Measurements from ENCODE around the gene MAP2.

Gene MAP2

GRCh38 chr2:209389171-209389618 lies 34.7 kb upstream of the MAP2 start:
- H3K9me3 ChIP-seq (ENCODE audit: control insufficient read depth, low read length), result no peaks in the 10 kb centered on the region
- no peak overlapping the region for H2BK15ac ChIP-seq (ENCODE audit: low read depth, poor library complexity, severe bottlenecking)
- H2BK5ac ChIP-seq (ENCODE audit: low read depth, low read length, poor library complexity, severe bottlenecking), result no peak overlapping the region
- H3K27ac ChIP-seq (ENCODE audit: low read length, poor library complexity, severe bottlenecking), result no peak overlapping the region
- H3K79me1 ChIP-seq (replicated peaks; ENCODE audit: low read length, poor library complexity, severe bottlenecking), result no peaks in the 10 kb centered on the region
- no peak overlapping the region for H2AFZ ChIP-seq (ENCODE audit: low read depth, low read length)
- H4K8ac ChIP-seq (ENCODE audit: low read length), result no peak overlapping the region
- no peaks in the 10 kb centered on the region for H3K4me1 ChIP-seq (ENCODE audit: control insufficient read depth, insufficient read depth, low read depth, low read length)
- no peak overlapping the region for H2BK12ac ChIP-seq (ENCODE audit: low read length in 2 of 2)
- H3K4me3 ChIP-seq (ENCODE audit: insufficient read depth in 1 of 2, low read depth in 1 of 2, low read length in 2 of 2), result no peak overlapping the region
- no peak overlapping the region for H2BK120ac ChIP-seq (ENCODE audit: low read depth, low read length)
- no peak overlapping the region for H3K4ac ChIP-seq (ENCODE audit: low read depth in 1 of 2, low read length in 2 of 2)
- H3K4me2 ChIP-seq (ENCODE audit: low read length, poor library complexity, severe bottlenecking), result no peak overlapping the region
- no peak overlapping the region for H3K14ac ChIP-seq (ENCODE audit: low read length in 2 of 2)
- WGBS, result 78% methylated on average over 3 of the region's 5 CpGs
- H3K23ac ChIP-seq (ENCODE audit: low read length in 2 of 2), result no peak overlapping the region
- no peak overlapping the region for H4K91ac ChIP-seq (ENCODE audit: low read length)
- peaks cover 0 to 7% of the 10 kb centered on the region in 2 experiments for H3K27me3 ChIP-seq (ENCODE audit: control insufficient read depth in 1 of 2, insufficient read depth in 1 of 2, low read length in 2 of 2)
- no peak overlapping the region for H3K9ac ChIP-seq (ENCODE audit: low read length)
- H3K18ac ChIP-seq (ENCODE audit: low read depth in 1 of 2, low read length in 2 of 2), result no peak overlapping the region
- no peak for DNase-seq
- peaks cover 0 to 3% of the 10 kb centered on the region in 2 experiments for H3K36me3 ChIP-seq (ENCODE audit: control insufficient read depth in 1 of 2, insufficient read depth in 2 of 2, low read depth in 1 of 2, low read length in 2 of 2)
- H2AK5ac ChIP-seq (ENCODE audit: low read length, severe bottlenecking), result no peak overlapping the region

GRCh38 chr2:209390839-209391238 lies 33.0 kb upstream of the MAP2 start:
- no peak overlapping the region for H2AFZ ChIP-seq (ENCODE audit: low read depth, low read length)
- H2BK120ac ChIP-seq (ENCODE audit: low read depth, low read length), result no peak overlapping the region
- no peak overlapping the region for H2BK15ac ChIP-seq (ENCODE audit: low read depth, poor library complexity, severe bottlenecking)
- no peak overlapping the region for H3K4me3 ChIP-seq (ENCODE audit: insufficient read depth in 1 of 2, low read depth in 1 of 2, low read length in 2 of 2)
- H3K79me1 ChIP-seq (replicated peaks; ENCODE audit: low read length, poor library complexity, severe bottlenecking), result no peaks in the 10 kb centered on the region
- no peaks in the 10 kb centered on the region for H3K9me3 ChIP-seq (ENCODE audit: control insufficient read depth, low read length)
- H3K4me2 ChIP-seq (ENCODE audit: low read length, poor library complexity, severe bottlenecking), result no peak overlapping the region
- H3K27ac ChIP-seq (ENCODE audit: low read length, poor library complexity, severe bottlenecking), result no peak overlapping the region
- no peak overlapping the region for H4K91ac ChIP-seq (ENCODE audit: low read length)
- no peak overlapping the region for H2BK12ac ChIP-seq (ENCODE audit: low read length in 2 of 2)
- H2BK5ac ChIP-seq (ENCODE audit: low read depth, low read length, poor library complexity, severe bottlenecking), result no peak overlapping the region
- H3K18ac ChIP-seq (ENCODE audit: low read depth in 1 of 2, low read length in 2 of 2), result no peak overlapping the region
- H3K4me1 ChIP-seq (ENCODE audit: control insufficient read depth, insufficient read depth, low read depth, low read length), result no peaks in the 10 kb centered on the region
- peaks cover 0 to 7% of the 10 kb centered on the region in 2 experiments for H3K27me3 ChIP-seq (ENCODE audit: control insufficient read depth in 1 of 2, insufficient read depth in 1 of 2, low read length in 2 of 2)
- no CpG with 5 or more reads among the region's 1 CpG for WGBS
- H3K23ac ChIP-seq (ENCODE audit: low read length in 2 of 2), result no peak overlapping the region
- H3K36me3 ChIP-seq (ENCODE audit: control insufficient read depth in 1 of 2, insufficient read depth in 2 of 2, low read depth in 1 of 2, low read length in 2 of 2), result peaks cover 0 to 3% of the 10 kb centered on the region in 2 experiments
- no peak overlapping the region for H3K4ac ChIP-seq (ENCODE audit: low read depth in 1 of 2, low read length in 2 of 2)
- H3K14ac ChIP-seq (ENCODE audit: low read length in 2 of 2), result no peak overlapping the region
- no peak overlapping the region for H4K8ac ChIP-seq (ENCODE audit: low read length)
- no peak overlapping the region for H2AK5ac ChIP-seq (ENCODE audit: low read length, severe bottlenecking)
- no peak for DNase-seq
- H3K9ac ChIP-seq (ENCODE audit: low read length), result no peak overlapping the region

GRCh38 chr2:209391776-209392401 lies 32.0 kb upstream of the MAP2 start:
- H3K4me2 ChIP-seq (ENCODE audit: low read length, poor library complexity, severe bottlenecking), result no peak overlapping the region
- H3K14ac ChIP-seq (ENCODE audit: low read length in 2 of 2), result no peak overlapping the region
- no peak overlapping the region for H3K27ac ChIP-seq (ENCODE audit: low read length, poor library complexity, severe bottlenecking)
- H3K79me1 ChIP-seq (replicated peaks; ENCODE audit: low read length, poor library complexity, severe bottlenecking), result no peaks in the 10 kb centered on the region
- H2AFZ ChIP-seq (ENCODE audit: low read depth, low read length), result no peak overlapping the region
- no peak overlapping the region for H2BK15ac ChIP-seq (ENCODE audit: low read depth, poor library complexity, severe bottlenecking)
- H3K23ac ChIP-seq (ENCODE audit: low read length in 2 of 2), result no peak overlapping the region
- no peaks in the 10 kb centered on the region for H3K4me1 ChIP-seq (ENCODE audit: control insufficient read depth, insufficient read depth, low read depth, low read length)
- no peak overlapping the region for H3K18ac ChIP-seq (ENCODE audit: low read depth in 1 of 2, low read length in 2 of 2)
- H3K9ac ChIP-seq (ENCODE audit: low read length), result no peak overlapping the region
- peaks cover 0 to 7% of the 10 kb centered on the region in 2 experiments for H3K27me3 ChIP-seq (ENCODE audit: control insufficient read depth in 1 of 2, insufficient read depth in 1 of 2, low read length in 2 of 2)
- 81% methylated on average over 3 of the region's 3 CpGs for WGBS
- no peak overlapping the region for H3K4ac ChIP-seq (ENCODE audit: low read depth in 1 of 2, low read length in 2 of 2)
- no peak overlapping the region for H2BK120ac ChIP-seq (ENCODE audit: low read depth, low read length)
- no peak for DNase-seq
- no peak overlapping the region for H4K91ac ChIP-seq (ENCODE audit: low read length)
- H3K9me3 ChIP-seq (ENCODE audit: control insufficient read depth, low read length), result no peaks in the 10 kb centered on the region
- no peak overlapping the region for H2BK12ac ChIP-seq (ENCODE audit: low read length in 2 of 2)
- no peak overlapping the region for H3K4me3 ChIP-seq (ENCODE audit: insufficient read depth in 1 of 2, low read depth in 1 of 2, low read length in 2 of 2)
- H2BK5ac ChIP-seq (ENCODE audit: low read depth, low read length, poor library complexity, severe bottlenecking), result no peak overlapping the region
- H2AK5ac ChIP-seq (ENCODE audit: low read length, severe bottlenecking), result no peak overlapping the region
- H3K36me3 ChIP-seq (ENCODE audit: control insufficient read depth in 1 of 2, insufficient read depth in 2 of 2, low read depth in 1 of 2, low read length in 2 of 2), result peaks cover 0 to 3% of the 10 kb centered on the region in 2 experiments
- H4K8ac ChIP-seq (ENCODE audit: low read length), result no peak overlapping the region

GRCh38 chr2:209395229-209395628 lies 28.6 kb upstream of the MAP2 start:
- Histone ChIP-seq H3K4me1 (ENCODE audit: control insufficient read depth, insufficient read depth, low read depth, low read length) (no peaks in the 10 kb centered on the region), H3K4me3 (ENCODE audit: insufficient read depth in 1 of 2, low read depth in 1 of 2, low read length in 2 of 2) (no peak overlapping the region)
- WGBS, result no CpG with 5 or more reads among the region's 1 CpG

More at GRCh38 chr2:209395229-209395628, 28.6 kb upstream of the MAP2 start:
- Histone ChIP-seq H3K4ac (ENCODE audit: low read depth in 1 of 2, low read length in 2 of 2) (no peak overlapping the region), H3K4me2 (ENCODE audit: low read length, poor library complexity, severe bottlenecking) (no peak overlapping the region), H3K14ac (ENCODE audit: low read length in 2 of 2) (no peak overlapping the region), H4K8ac (ENCODE audit: low read length) (no peak overlapping the region), H3K9me3 (ENCODE audit: control insufficient read depth, low read length) (no peaks in the 10 kb centered on the region), H3K27me3 (ENCODE audit: control insufficient read depth in 1 of 2, insufficient read depth in 1 of 2, low read length in 2 of 2) (no peaks in the 10 kb centered on the region), H2AFZ (ENCODE audit: low read depth, low read length) (no peak overlapping the region), H3K79me1 (replicated peaks; ENCODE audit: low read length, poor library complexity, severe bottlenecking) (no peaks in the 10 kb centered on the region), H2BK15ac (ENCODE audit: low read depth, poor library complexity, severe bottlenecking) (no peak overlapping the region), H4K91ac (ENCODE audit: low read length) (no peak overlapping the region), H3K9ac (ENCODE audit: low read length) (no peak overlapping the region), H3K27ac (ENCODE audit: low read length, poor library complexity, severe bottlenecking) (no peak overlapping the region), H3K23ac (ENCODE audit: low read length in 2 of 2) (no peak overlapping the region), H2BK12ac (ENCODE audit: low read length in 2 of 2) (no peak overlapping the region), H2BK120ac (ENCODE audit: low read depth, low read length) (no peak overlapping the region), H2BK5ac (ENCODE audit: low read depth, low read length, poor library complexity, severe bottlenecking) (no peak overlapping the region), H3K18ac (ENCODE audit: low read depth in 1 of 2, low read length in 2 of 2) (no peak overlapping the region), H2AK5ac (ENCODE audit: low read length, severe bottlenecking) (no peak overlapping the region), H3K36me3 (ENCODE audit: control insufficient read depth in 1 of 2, insufficient read depth in 2 of 2, low read depth in 1 of 2, low read length in 2 of 2) (no peaks in the 10 kb centered on the region)
- no peak for DNase-seq
